ENCODE measurements around the gene CSNK1G1. TPM values are rescaled to one million over a fixed set of nuclear protein-coding genes. Genes with fewer than 3 reads are reported as not detected.

CSNK1G1 gene
- total and polyA plus RNA-seq, 2 of the 8 experiments (the other 6 are each of a cell fraction or from before 2014, with no cell fraction given): 6.0 to 12.9 TPM

- FAIRE-seq: no peak
- Histone ChIP-seq H3K9ac (replicated peaks in 1 of 4; ENCODE audit: extremely low read depth in 1 of 4, low read depth in 3 of 4, low read length in 3 of 4) (no peak overlapping the region; a peak in 1 of 7 replicates), H2BK15ac (ENCODE audit: low read length) (no peak overlapping the region), H3K4me2 (ENCODE audit: insufficient read depth in 1 of 2, low read depth in 2 of 2, low read length in 2 of 2) (no peak overlapping the region), H4K91ac (replicated peaks; ENCODE audit: insufficient read length, low read length) (no peak overlapping the region), H4K8ac (ENCODE audit: extremely low read depth, insufficient read depth, low read length) (no peak overlapping the region), H3K23me2 (ENCODE audit: low read depth, low read length) (no peaks in the 10 kb centered on the region), H2BK12ac (ENCODE audit: low read depth, low read length) (no peak overlapping the region), H3K79me2 (ENCODE audit: control insufficient read depth in 1 of 2, insufficient read depth in 2 of 2, low read length in 2 of 2) (peaks cover 0 to 7% of the 10 kb centered on the region in 2 experiments; a peak in 1 of 4 replicates), H2AFZ (ENCODE audit: low read length) (no peak overlapping the region), H2BK120ac (replicated peaks; ENCODE audit: low read depth, low read length) (no peak overlapping the region), H3K4me3 (ENCODE audit: extremely low read depth in 1 of 4, insufficient read depth in 2 of 4, low read depth in 3 of 4, low read length in 4 of 4) (no peak overlapping the region), H3K27ac (ENCODE audit: low read depth, low read length) (no peak overlapping the region), H3K4me1 (replicated peaks in 1 of 4; ENCODE audit: control insufficient read depth in 3 of 4, insufficient read depth in 4 of 4, low read length in 3 of 4) (peaks cover 0 to 3% (median 2%) of the 10 kb centered on the region in 4 experiments; a peak in 1 of 7 replicates), H3K14ac (ENCODE audit: insufficient read length) (no peak overlapping the region), H4K5ac (ENCODE audit: insufficient read length, low read depth, low read length) (no peak overlapping the region), H3K23ac (ENCODE audit: insufficient read length) (no peak overlapping the region), H3K56ac (replicated peaks; ENCODE audit: insufficient read length, low read depth, low read length) (no peak overlapping the region), H3K9me3 (ENCODE audit: insufficient read depth in 2 of 2, low read depth in 1 of 2, low read length in 1 of 2) (no peaks in the 10 kb centered on the region), H2BK20ac (ENCODE audit: low read length) (no peak overlapping the region), H3K36me3 (ENCODE audit: control insufficient read depth in 2 of 4, insufficient read depth in 4 of 4, low read length in 3 of 4) (no peaks in the 10 kb centered on the region), H2BK5ac (ENCODE audit: low read depth, low read length) (no peak overlapping the region), H2AK5ac (ENCODE audit: low read depth, low read length) (no peak overlapping the region), H3K79me1 (ENCODE audit: low read depth, low read length) (peaks cover 2% of the 10 kb centered on the region; the same call in 1 of the 2 replicates), H4K20me1 (replicated peaks in 1 of 2; ENCODE audit: control insufficient read depth in 1 of 2, insufficient read depth in 2 of 2, low read length in 2 of 2) (no peaks in the 10 kb centered on the region), H3K27me3 (replicated peaks in 1 of 4; ENCODE audit: control insufficient read depth in 3 of 4, extremely low read depth in 1 of 4, insufficient read depth in 3 of 4, low read length in 3 of 4) (no peaks in the 10 kb centered on the region), H3K4ac (replicated peaks; ENCODE audit: insufficient read length, low read depth, low read length) (no peak overlapping the region), H3K18ac (ENCODE audit: extremely low read depth, low read length) (no peak overlapping the region)
- DNase-seq (ENCODE audit: low read depth in 1 of 2, low spot score in 2 of 2): no peak
- POLR2A ChIA-PET (ENCODE audit: partially characterized antibody): interaction anchor here (1.3 kb wide), 1 partner anchor 10 kb away, joined by 3 read pairs; no protein-coding TSS in a partner anchor
- 76% methylated on average over 4 of the region's 4 CpGs; no CpG with 5 or more reads in 1 of the 2 experiments for WGBS, 2 experiments (ENCODE audit: extremely low coverage in 1 of 2, insufficient coverage in 1 of 2, insufficient read length in 1 of 2, insufficient replicate concordance in 2 of 2, low coverage in 1 of 2, low lambda C conversion rate in 2 of 2, missing lambda C conversion rate in 1 of 2)
- CTCF ChIA-PET (ENCODE audit: partially characterized antibody): no interaction called here
- no peak for TF ChIP-seq BCL11A (IDR thresholded peaks at IDR 0.05; ENCODE audit: low read depth in 2 of 2, low read length in 2 of 2)
These were observed 40.8 kb downstream of the CSNK1G1 start for GRCh38 chr15:64315216-64315615.
